ENCODE results near the gene SLC37A3.
"Not testable (repeated sequence)": the region's sequence is repeated elsewhere in the genome, so short reads cannot be mapped to it uniquely, and the experiment has no call there.

The SLC37A3 gene

GRCh38 chr7:140342727-140343514, 55.4 kb downstream of the SLC37A3 start:
- DNase-seq, result peak; percentile 10

GRCh38 chr7:140338959-140339358, 59.4 kb downstream of the SLC37A3 start:
- not testable (repeated sequence) for DNase-seq

- DNase-seq, result no peak
Observed at GRCh38 chr7:140334341-140335057, 63.8 kb downstream of the SLC37A3 start.

- no peak for DNase-seq
Observed at GRCh38 chr7:140333686-140334085, 64.6 kb downstream of the SLC37A3 start.

GRCh38 chr7:140333223-140333622, 65.1 kb downstream of the SLC37A3 start:
- no peak for DNase-seq

GRCh38 chr7:140330595-140330994, 67.7 kb downstream of the SLC37A3 start:
- no peak for DNase-seq

- no peak for DNase-seq
Observed at GRCh38 chr7:140330128-140330527, 68.2 kb downstream of the SLC37A3 start.

GRCh38 chr7:140327261-140327661, 71.1 kb downstream of the SLC37A3 start:
- no peak for DNase-seq

- peak; percentile 25 for DNase-seq
Observed at GRCh38 chr7:140326116-140326928, 72.0 kb downstream of the SLC37A3 start.

GRCh38 chr7:140325600-140325999, 72.7 kb downstream of the SLC37A3 start:
- DNase-seq, result no peak

- no peak for DNase-seq
Observed at GRCh38 chr7:140324714-140325113, 73.6 kb downstream of the SLC37A3 start.

GRCh38 chr7:140322759-140323158, 75.6 kb downstream of the SLC37A3 start:
- no peak for DNase-seq

- DNase-seq, result not testable (repeated sequence)
Observed at GRCh38 chr7:140320078-140320477, 78.3 kb downstream of the SLC37A3 start.

GRCh38 chr7:140317999-140318398, 80.3 kb downstream of the SLC37A3 start:
- DNase-seq, result no peak

GRCh38 chr7:140317597-140317996, 80.7 kb downstream of the SLC37A3 start:
- no peak for DNase-seq

GRCh38 chr7:140316165-140316661, 82.1 kb downstream of the SLC37A3 start:
- DNase-seq, result no peak

GRCh38 chr7:140315498-140316164, 82.7 kb downstream of the SLC37A3 start:
- no peak for DNase-seq

GRCh38 chr7:140314573-140315480, 83.5 kb downstream of the SLC37A3 start:
- no peak for DNase-seq

GRCh38 chr7:140312141-140312846, 86.0 kb downstream of the SLC37A3 start:
- no peak for DNase-seq

GRCh38 chr7:140311128-140311527, 87.2 kb downstream of the SLC37A3 start:
- DNase-seq, result not testable (repeated sequence)

Measured in NCI-H510A treated with DMSO at 0.1 percent for 48 hours (cell line).